BJ (cell line): ENCODE data around the gene GPATCH4. TPM values are rescaled to one million over a fixed set of nuclear protein-coding genes. Genes with fewer than 3 reads are reported as not detected.

Experiments used
- CTCF ChIA-PET: fragments of 350-600 bp; formaldehyde crosslinking; extraction: SDS; loops from one replicate; lab custom pipeline; 2021; ENCODE audit warnings: antibody characterized with exemption, inconsistent platforms; lab: Yijun Ruan, JAX
- POLR2A ChIA-PET: fragments of 300-600 bp; sonication (Branson Sonifier 250); formaldehyde crosslinking; extraction: SDS; loops from one replicate; lab custom pipeline; 2021; ENCODE audit warnings: antibody characterized with exemption; lab: Charles Lee
- DNase-seq: peaks from one replicate; pipeline ENCODE4 v3.0.0-alpha.2; 2011; ENCODE audit warnings: low read depth
- H3K27me3 ChIP-seq: 2 replicates; pipeline ENCODE4 v1.6.0; 2011; ENCODE audit warnings: low read length; ENCODE audit not compliant: control insufficient read depth, insufficient read depth
- H3K36me3 ChIP-seq: 2 replicates; pipeline ENCODE4 v1.5.1; 2011; ENCODE audit warnings: low read length; ENCODE audit not compliant: control insufficient read depth, insufficient read depth
- H3K4me3 ChIP-seq: 2 replicates; pipeline ENCODE4 v1.5.1; 2011; ENCODE audit warnings: low read depth, mild to moderate bottlenecking, control low read depth, low read length
- polyA plus RNA-seq: library from polyadenylated mRNA; depleted of rRNA; stranded (reverse); fragments of >200 nt; gene quantifications from 2 replicates; pipeline ENCODE4 v1.2.3, GENCODE V29; 2011
- TF ChIP-seq, protein P1 (sequence below): IDR thresholded peaks from 2 replicates; pipeline ENCODE4 v1.5.1; 2011; ENCODE audit warnings: low read depth, mild to moderate bottlenecking, control low read depth, inconsistent platforms, low read length, moderate library complexity; ENCODE audit not compliant: insufficient read depth

The GPATCH4 gene
- polyA plus RNA-seq, 1 experiment = 21.2 TPM

DNA sequence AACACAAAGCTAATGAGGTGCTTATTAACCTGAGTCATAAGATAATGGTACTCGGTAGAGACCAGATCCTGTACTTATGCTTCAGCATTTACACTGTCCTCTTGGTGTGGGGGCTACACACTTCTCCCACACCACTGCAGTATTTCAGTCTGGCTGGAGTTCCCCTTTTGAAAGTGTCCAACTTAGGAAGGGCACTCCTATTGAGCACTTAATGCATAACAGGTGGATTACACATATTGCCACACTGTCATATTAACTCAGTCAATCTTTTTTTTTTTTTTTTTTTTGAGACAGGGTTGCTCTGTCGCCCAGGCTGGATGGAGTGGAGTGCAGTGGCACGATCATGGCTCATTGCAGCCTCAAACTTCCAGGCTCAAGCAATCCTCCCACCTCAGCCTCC lies 1.5 kb downstream of the GPATCH4 start:
- DNase-seq = no peak
- CTCF ChIA-PET = interaction anchor here (1.2 to 1.3 kb wide), 2 partner anchors 15 to 213 kb away, joined by 3 read pairs; no protein-coding TSS in a partner anchor
- POLR2A ChIA-PET = no interaction called here
- TF ChIP-seq, protein P1, sequence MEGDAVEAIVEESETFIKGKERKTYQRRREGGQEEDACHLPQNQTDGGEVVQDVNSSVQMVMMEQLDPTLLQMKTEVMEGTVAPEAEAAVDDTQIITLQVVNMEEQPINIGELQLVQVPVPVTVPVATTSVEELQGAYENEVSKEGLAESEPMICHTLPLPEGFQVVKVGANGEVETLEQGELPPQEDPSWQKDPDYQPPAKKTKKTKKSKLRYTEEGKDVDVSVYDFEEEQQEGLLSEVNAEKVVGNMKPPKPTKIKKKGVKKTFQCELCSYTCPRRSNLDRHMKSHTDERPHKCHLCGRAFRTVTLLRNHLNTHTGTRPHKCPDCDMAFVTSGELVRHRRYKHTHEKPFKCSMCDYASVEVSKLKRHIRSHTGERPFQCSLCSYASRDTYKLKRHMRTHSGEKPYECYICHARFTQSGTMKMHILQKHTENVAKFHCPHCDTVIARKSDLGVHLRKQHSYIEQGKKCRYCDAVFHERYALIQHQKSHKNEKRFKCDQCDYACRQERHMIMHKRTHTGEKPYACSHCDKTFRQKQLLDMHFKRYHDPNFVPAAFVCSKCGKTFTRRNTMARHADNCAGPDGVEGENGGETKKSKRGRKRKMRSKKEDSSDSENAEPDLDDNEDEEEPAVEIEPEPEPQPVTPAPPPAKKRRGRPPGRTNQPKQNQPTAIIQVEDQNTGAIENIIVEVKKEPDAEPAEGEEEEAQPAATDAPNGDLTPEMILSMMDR = no peak
- H3K4me3 ChIP-seq = no peak overlapping the region
- peaks cover 9% of the 10 kb centered on the region for H3K36me3 ChIP-seq
- no peaks in the 10 kb centered on the region for H3K27me3 ChIP-seq

DNA sequence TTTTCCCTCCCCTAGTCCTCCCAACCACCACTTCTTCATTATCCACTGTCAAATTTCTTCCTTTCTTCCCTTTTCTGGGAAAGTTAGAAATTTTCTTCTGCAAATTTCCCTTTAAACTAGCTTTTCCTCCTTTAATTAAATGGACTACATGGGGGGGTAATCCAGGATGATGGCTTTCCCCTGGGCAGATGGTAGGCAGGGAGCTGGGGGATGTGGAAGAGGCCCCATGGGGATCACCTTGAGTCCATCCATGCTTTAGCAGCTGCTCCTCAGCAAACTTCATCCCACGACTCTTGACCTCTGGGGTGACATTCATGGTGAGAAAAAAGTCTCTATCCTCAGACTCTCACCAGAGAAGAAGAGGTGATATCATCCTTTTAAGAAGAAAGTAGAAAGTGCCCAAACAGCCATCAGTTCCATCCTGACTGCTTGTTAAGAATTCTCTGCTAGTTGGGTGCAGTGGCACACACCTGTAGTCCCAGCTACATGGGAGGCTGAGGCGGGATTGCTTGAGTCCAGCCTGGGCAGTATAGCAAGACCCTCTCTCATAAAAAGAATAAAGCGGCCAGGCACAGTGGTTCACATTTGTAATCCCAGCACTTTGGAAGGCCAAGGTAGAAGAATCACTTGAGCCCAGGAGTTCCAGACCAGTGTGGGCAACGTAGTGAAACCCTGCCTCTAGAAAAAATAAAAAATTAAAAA lies 2.4 kb downstream of the GPATCH4 start:
- no peak for DNase-seq
- ChIA-PET CTCF (interaction anchor here (1.2 kb wide), 1 partner anchor 16 kb away, joined by 3 read pairs; no protein-coding TSS in a partner anchor), POLR2A (no interaction called here)
- Histone ChIP-seq H3K36me3 (peaks cover 11% of the 10 kb centered on the region), H3K27me3 (no peaks in the 10 kb centered on the region), H3K4me3 (no peak overlapping the region)
- TF ChIP-seq, protein P1 = no peak

DNA sequence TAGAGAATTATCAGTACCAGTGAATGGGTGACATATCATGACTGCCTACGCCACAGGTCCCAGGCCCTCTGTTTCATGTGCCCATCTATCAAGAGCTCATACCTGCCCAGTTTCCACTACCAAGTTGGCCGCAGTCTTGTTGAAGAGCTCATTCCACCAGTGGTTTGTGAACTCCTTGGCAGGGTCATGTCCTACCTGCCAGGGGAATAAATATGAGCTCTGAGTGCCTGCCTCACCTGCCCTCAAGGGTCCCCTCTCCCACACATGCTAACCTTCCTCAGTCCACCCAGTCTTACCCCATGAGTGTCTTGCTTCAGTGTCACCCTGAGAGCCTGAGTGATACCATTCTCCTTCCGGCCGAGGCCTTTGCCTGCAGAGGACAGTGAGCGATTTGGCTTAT lies 3.2 kb downstream of the GPATCH4 start:
- ChIA-PET POLR2A (no interaction called here), CTCF (no interaction called here)
- peaks cover 11% of the 10 kb centered on the region for H3K36me3 ChIP-seq
- DNase-seq = no peak
- H3K27me3 ChIP-seq = no peaks in the 10 kb centered on the region
- H3K4me3 ChIP-seq = no peak overlapping the region
- TF ChIP-seq, protein P1 = no peak

DNA sequence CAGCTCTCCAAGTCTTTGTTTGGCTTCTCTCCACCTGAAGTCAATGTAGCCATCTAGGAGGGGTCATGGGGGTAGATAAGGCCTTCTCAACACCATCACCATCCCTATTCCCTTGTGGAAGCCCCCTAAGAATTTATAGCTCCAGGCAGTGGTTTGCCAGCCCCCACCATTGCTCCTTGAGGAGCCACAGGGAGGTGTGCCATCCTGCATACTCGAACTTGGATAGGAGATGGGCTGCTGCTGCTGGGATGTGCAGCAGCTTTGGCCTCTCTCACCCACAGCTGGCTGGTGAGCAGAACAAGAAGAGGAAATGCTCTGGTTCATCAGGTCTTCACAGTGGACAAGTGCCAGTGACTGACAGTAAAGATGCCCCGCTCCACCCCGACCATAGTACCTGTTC lies 4.9 kb downstream of the GPATCH4 start:
- no peak for DNase-seq
- no peaks in the 10 kb centered on the region for H3K27me3 ChIP-seq
- peaks cover 11% of the 10 kb centered on the region for H3K36me3 ChIP-seq
- ChIA-PET POLR2A (no interaction called here), CTCF (interaction anchor here (1.2 kb wide), 1 partner anchor 116 kb away, joined by 4 read pairs; no protein-coding TSS in a partner anchor)
- TF ChIP-seq, protein P1 = no peak
- no peak overlapping the region for H3K4me3 ChIP-seq

DNA sequence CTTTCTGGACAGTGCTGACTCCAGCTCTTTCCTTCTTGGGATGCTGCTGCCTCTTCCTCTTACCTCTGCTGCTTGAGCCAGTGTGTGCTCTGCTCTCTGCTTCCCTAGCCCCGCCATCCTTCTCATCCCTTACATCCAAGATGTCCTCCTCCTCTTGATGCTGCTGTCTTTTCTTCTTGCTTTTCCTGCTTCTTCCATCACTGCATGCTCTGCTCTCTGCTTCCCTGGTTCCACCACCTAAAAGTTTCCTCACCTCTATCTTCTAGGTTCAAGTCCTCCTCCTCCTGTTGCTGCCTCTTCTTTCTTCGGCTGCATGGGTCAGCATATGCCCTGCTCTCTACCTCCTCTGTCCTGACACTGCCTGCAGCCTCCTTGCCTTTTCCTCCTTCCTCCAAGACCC lies 6.3 kb downstream of the GPATCH4 start:
- ChIA-PET POLR2A (no interaction called here), CTCF (interaction anchor here (1.2 kb wide), 1 partner anchor 238 kb away, joined by 3 read pairs; no protein-coding TSS in a partner anchor)
- DNase-seq = no peak
- Histone ChIP-seq H3K4me3 (no peak overlapping the region), H3K27me3 (no peaks in the 10 kb centered on the region), H3K36me3 (peaks cover 11% of the 10 kb centered on the region)
- TF ChIP-seq, protein P1 = no peak
